Measurements from ENCODE around the gene ABHD3.
"Not testable (repeated sequence)": the region's sequence is repeated elsewhere in the genome, so short reads cannot be mapped to it uniquely, and the experiment has no call there.

Gene ABHD3

GRCh38 chr18:21634588-21635199 lies 69.9 kb downstream of the ABHD3 start:
- TF ChIP-seq, protein P1, sequence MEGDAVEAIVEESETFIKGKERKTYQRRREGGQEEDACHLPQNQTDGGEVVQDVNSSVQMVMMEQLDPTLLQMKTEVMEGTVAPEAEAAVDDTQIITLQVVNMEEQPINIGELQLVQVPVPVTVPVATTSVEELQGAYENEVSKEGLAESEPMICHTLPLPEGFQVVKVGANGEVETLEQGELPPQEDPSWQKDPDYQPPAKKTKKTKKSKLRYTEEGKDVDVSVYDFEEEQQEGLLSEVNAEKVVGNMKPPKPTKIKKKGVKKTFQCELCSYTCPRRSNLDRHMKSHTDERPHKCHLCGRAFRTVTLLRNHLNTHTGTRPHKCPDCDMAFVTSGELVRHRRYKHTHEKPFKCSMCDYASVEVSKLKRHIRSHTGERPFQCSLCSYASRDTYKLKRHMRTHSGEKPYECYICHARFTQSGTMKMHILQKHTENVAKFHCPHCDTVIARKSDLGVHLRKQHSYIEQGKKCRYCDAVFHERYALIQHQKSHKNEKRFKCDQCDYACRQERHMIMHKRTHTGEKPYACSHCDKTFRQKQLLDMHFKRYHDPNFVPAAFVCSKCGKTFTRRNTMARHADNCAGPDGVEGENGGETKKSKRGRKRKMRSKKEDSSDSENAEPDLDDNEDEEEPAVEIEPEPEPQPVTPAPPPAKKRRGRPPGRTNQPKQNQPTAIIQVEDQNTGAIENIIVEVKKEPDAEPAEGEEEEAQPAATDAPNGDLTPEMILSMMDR (IDR thresholded peaks at IDR 0.05; ENCODE audit: low read depth, low read length) = no peak
- in situ Hi-C loops (cut with HindIII; ENCODE audit: low sequenced_read_pairs) = no loop called here
- DNase-seq (ENCODE audit: low read depth, low spot score) = no peak
- H3K4me3 ChIP-seq (ENCODE audit: low read depth, low read length) = no peak overlapping the region

DNA sequence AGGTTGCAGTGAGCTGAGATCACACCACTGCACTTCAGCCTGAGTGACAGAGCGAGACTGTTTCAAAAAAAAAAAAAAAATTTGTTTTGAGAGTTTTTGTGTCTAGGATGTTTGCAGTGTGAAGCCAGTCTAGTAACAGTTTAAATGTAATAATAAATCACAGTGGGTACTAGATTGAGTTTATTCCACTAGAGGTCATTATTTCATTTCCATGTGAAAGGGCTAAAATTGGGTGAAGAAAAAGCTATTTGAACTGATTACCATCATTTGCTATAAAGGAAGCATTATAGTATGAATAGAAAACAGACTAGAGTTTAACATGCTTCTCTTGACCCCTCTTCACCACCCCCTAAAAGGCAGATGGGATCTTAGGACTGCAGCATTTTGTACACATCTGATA lies 72.2 kb downstream of the ABHD3 start:
- in situ Hi-C loops (cut with HindIII; ENCODE audit: low sequenced_read_pairs) = no loop called here
- TF ChIP-seq, protein P1 (IDR thresholded peaks at IDR 0.05; ENCODE audit: low read depth, low read length) = no peak
- DNase-seq (ENCODE audit: low read depth, low spot score) = no peak
- no peak overlapping the region for H3K4me3 ChIP-seq (ENCODE audit: low read depth, low read length)

DNA sequence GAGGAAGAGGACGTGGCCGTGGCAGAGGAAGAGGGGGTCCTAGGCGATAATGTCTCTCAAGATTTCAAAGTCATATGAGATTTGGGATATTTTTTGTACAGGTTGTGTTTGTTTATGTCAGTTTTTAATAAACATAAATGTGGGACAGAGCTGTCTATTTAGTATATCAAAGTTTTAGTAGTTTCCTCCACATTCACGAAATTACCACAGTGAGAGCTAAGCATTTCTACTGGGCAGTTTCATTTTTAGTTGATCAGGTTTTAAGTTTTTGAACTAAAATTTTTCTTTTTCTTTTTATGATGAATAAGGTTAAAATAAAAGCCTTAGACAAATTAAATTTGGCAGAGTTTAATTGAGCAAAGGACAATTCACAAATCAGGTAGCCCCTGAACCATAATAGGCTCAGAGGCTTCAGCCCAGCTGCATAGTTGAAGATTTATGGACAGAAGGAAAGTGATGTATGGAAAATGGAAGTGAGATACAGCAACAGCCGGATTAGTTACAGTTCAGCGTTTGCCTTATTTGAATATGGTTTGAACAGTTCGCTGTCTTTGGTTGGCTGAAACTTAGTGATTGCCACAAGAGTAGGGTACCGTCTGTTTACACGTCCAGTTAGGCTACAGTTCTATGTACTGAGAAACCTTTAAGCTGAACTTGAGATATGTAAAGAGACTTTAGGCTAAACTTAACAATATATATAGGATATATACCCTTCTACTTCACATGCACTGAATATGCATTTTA lies 75.3 kb downstream of the ABHD3 start:
- TF ChIP-seq, protein P1 (IDR thresholded peaks at IDR 0.05; ENCODE audit: low read depth, low read length) = no peak
- in situ Hi-C loops (cut with HindIII; ENCODE audit: low sequenced_read_pairs) = no loop called here
- DNase-seq (ENCODE audit: low read depth, low spot score) = no peak
- no peak overlapping the region for H3K4me3 ChIP-seq (ENCODE audit: low read depth, low read length)

DNA sequence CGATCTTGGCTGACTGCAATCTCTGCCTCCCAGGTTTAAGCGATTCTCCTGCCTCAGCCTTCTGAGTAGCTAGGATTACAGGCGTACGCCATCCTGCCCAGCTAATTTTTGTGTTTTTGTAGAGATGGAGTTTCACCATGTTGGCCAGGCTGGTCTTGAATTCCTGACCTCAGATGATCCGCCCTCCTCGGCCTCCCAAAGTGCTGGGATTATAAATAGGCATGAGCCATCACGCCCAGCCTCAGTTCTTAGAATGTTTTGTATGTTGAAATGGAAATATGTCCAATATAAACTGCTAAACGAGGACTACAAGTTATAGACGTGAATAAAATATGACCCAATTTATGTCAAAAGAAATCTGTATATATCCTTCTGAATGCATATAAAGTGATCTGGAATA lies 82.9 kb downstream of the ABHD3 start:
- in situ Hi-C loops (cut with HindIII; ENCODE audit: low sequenced_read_pairs); DNase-seq (ENCODE audit: low read depth, low spot score); H3K4me3 ChIP-seq (ENCODE audit: low read depth, low read length): not testable (repeated sequence)

DNA sequence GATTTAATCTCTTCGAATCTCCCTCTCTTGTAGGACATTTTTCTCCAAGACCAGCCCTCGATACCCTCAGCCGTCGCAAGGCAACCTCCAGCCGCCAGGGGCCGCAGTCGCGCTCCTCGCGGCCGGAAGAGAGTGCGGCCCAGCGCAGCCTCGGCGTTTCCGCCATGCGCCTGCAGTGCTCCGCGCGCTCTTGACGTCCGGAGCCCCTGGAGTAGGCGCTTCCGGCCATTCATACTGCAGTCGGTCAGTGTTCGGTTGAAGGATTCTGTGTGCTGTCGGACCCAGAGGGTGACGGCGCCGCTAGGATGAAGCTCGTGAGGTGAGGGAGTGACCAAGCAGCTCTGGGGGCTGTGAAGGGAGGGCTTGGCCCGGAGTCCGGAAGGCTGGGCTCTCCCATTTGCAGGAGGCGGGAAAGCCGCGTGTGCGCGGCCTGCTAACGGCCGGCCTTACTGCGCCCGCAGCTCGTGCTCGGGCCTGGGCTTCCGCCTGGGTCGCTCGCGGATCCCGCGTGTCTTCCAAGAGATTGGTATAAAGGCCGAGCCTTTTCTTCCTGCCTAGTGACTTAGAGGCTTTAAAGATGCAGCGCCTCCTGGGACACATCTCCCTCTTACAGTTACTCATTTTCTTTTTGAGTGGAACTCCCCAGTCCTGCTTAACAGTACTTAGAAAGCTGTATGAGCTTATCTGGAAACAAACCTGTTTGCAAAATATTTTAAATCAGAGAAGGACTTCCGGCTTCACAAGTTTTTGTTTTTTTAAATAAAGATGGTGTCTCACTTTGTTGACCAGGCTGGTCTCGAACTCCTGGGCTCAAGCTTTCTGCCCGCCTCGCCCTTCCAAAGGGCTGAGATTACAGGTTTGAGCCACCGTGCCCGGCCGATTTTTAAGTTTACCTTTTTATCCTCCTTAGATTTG lies 92.2 kb downstream of the ABHD3 start, which contains the start of gene SNRPD1:
TSS of gene SNRPD1 (plus strand) at position 190 of the 915 bp plus-strand sequence. CDS start at position 306, 116 bp downstream.
- peak within 1 kb of the TSS; percentile 86 for H3K4me3 ChIP-seq (ENCODE audit: low read depth, low read length)
- in situ Hi-C loops (cut with HindIII; ENCODE audit: low sequenced_read_pairs) = no loop called here
- TF ChIP-seq, protein P1 (IDR thresholded peaks at IDR 0.05; ENCODE audit: low read depth, low read length) = peak; percentile 96
- DNase-seq (ENCODE audit: low read depth, low spot score) = peak; percentile 94

DNA sequence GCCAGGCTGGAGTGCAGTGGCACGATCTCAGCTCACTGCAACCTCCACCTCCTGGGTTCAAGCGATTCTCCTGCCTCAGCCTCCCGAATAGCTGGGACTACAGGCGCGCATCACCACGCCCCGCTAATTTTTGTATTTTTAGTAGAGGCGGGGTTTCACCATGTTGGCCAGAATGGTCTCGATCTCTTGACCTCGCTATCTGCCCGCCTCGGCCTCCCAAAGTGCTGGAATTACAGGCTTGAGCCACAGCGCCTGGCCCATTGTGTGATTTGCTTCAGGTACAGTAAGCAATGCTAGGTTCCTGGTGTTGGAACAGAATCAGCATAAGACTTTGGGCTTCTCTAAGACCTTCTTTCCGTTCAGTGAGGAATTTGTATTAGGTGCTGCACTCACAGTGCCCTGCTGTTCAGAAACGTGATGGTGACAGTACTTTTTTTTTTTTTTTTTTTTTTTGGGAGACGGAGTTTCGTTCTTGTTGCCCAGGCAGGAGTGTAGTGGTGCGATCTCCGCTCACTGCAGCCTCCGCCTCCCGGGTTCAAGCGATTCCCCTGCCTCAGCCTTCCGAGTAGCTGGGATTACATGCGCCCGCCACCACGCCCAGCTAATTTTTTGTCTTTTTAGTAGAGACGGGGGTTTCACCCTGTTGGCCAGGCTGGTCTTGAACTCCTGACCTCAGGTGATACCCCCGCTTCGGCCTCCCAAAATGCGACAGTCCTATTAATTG lies 93.0 kb downstream of the ABHD3 start:
- H3K4me3 ChIP-seq (ENCODE audit: low read depth, low read length) = peak overlapping the region; percentile 86
- in situ Hi-C loops (cut with HindIII; ENCODE audit: low sequenced_read_pairs); DNase-seq (ENCODE audit: low read depth, low spot score): not testable (repeated sequence)

- no peak for DNase-seq (ENCODE audit: low read depth, low spot score)
- no peak overlapping the region for H3K4me3 ChIP-seq (ENCODE audit: low read depth, low read length)
- in situ Hi-C loops (cut with HindIII; ENCODE audit: low sequenced_read_pairs) = no loop called here
- TF ChIP-seq, protein P1 (IDR thresholded peaks at IDR 0.05; ENCODE audit: low read depth, low read length) = no peak
Measured at GRCh38 chr18:21605213-21605612, 99.4 kb downstream of the ABHD3 start.

All from astrocyte of the spinal cord (primary cell).